Right renal cortex interstitium (tissue), 3 donors: ENCODE results near the gene ITFG2. TPM values are rescaled to one million over a fixed set of nuclear protein-coding genes. Genes with fewer than 3 reads are reported as not detected.

Source experiments
- DNase-seq, 3 donors: peaks; one replicate each; pipeline ENCODE4 v3.0.0-alpha.2; 2013; ENCODE audit warnings: low read depth in 3 of 3, low spot score in 2 of 3
- polyA plus RNA-seq, 3 donors: library from polyadenylated mRNA; unstranded; fragments of 120-200 nt; gene quantifications; one replicate each; pipeline ENCODE4 v1.2.1, GENCODE V29; 2013; ENCODE audit not compliant: insufficient read length in 3 of 3

The ITFG2 gene
- polyA plus RNA-seq, 3 donors: 58.1 to 60.4 (median 59.0) TPM

DNA sequence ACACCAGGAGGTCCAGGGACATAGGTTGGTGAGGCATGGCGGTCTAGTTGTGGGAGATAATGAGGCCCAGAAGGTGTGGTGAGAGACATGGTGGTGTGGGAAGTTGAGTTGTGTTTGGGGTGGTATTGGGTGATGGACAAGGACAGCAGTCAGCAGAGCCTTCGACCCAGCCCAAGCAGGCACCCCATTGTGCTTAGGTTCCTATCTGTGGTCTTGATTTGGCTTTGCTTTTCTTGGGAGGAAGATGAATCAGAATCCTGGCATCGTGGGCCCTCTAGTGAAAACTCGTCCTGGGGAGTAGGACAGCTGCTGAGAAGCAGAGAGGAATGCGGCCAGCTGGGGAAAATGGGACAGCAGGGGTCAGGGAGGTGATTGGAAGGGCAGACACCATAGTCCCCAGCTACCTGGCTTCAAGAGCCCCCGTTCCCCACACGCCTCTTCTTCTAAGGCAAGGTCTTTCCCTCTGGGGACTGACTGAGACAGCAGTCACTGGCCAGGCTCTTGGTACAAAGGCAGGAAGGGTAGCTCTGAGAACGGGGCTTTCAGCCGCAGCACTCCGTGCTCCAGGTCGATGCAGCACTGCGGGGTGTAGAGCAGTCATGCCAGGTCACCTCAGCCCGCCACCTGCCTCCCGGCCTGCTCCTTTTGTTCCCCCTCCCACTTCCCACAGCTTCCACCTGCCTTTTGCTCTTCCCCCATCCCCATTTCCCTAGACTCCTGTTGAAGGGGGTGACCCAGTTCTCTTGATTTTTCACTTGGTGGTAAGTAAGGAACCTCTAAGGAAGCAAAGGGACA is 14.4 kb downstream of the ITFG2 start:
- DNase-seq: no peak

DNA sequence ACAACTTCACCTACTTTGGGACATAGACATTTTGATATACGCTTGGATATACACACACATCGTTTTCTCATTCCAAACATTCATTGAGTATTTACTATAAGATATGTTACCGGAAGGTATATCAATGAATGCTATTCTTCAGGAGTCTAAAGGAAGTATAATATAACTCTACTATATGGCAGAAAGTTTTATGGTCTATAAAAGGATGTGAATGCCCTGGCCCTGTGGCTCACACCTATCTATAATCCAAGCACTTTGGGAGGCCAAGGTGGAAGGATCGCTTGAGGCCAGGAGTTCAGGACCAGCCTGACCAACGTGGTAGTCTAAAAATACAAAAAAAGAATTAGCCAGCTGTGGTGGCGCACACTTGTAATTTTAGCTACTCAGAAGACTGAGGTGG is 16.8 kb downstream of the ITFG2 start:
- DNase-seq: no peak

DNA sequence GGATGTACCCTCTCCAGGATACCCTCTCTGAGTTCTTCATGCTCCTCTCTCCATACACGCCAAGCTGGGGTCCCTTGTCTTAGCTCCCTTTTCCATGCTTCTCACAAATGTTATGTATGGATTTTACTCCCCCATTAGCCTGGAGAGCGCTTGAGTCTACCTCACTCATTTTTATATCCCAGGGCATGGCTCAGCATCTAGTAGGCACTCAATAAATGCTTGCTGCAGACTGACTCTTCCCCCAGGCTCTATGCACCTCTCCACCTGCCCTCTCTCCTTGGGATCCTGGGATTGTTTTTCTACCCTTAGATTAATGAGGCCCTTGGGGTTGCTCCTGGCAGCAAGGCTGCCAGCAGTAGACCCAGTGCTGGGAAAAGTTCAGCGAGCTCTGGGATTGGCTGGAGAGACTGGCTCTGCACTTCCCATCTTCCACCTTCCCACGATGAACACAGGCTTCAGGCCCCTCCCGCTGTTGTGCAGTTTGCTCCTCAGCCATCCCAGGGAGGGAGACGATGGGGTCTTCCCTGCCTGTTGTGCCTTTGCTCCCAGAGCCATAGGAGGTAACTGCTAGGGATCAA is 20.2 kb downstream of the ITFG2 start:
- DNase-seq: no peak

DNA sequence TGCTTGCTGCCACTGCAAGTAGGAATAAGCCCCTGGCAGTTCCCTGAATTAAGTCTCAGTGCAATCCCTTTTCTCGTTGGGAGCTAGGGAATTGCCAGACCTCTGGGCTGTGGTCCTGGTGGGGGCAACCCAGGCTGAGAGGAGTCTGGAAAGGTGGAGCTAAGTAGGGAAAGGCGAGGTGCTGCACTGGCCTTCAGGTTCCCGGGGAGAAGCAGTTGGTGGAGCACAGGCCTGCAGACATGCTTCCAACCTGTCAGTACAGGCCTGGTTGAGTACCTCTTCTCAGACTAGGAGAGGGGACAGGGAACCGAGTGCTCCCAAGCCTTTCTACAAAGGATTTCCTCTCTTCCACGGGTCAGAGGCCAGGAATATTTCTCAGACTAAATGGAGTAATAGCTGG is 20.9 kb downstream of the ITFG2 start:
- no peak for DNase-seq

DNA sequence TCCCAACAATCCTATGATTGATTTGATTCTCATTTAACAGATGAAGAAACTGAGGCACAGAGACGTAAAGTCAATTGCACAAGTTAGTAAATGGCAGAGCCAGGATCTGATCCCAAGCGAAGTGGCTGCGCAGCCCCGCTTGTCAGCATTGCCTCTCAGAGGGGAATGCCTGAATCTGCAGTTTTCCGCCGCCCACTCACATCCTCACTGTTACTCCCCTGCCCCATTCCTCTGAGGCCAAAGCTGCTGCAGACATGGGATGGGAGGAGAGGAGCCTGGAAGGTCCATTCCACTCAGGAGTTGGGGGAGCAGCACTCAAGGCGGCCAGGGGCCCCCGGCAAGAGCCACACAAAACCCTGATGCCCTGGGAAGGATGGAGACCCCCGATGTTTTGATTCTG is 21.3 kb downstream of the ITFG2 start:
- no peak for DNase-seq

DNA sequence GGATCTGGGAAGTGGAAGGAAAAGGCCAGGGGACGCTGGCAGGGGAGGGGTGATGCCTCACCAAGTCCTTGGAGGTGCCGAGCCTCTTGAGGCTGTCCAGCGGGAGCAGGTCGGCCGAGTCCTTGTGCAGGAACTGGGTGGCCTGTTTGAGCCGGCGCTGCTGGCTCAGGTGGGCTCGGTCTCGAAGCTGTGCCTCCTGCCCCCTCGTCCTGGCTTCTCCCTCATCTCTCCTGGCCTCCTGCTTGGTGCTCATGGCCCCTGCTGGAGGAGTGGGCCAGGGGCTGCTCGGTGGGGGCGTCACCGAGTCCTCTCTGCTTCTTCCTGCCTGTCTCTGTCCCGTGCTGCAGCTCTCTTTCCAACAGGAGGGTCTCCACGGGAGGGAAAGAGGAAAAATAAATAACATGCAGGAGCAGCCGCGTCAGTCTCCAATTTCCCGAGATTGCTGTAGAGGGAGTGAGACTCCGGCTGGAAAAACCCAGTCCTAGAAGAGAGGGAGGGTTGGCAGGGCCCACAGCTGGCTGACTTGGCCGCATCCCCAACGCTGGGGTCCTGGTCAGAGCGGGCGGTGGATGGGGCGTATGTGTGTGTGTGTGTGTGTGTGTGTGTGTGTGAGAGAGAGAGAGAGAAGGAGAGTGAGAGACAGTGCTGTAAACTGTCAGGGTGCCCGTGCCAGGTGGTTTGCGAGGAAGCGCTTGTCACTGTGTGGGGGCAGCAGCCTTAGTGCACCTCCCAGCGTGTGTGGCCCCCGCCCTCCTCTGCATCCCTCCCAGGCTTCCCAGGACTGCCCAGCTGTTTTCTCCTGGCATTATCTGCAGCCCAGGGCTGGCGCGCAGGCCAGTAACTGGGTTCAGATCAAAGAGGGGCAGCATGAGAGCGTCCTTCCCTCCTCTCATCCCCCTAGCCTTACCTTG is 22.4 kb downstream of the ITFG2 start, which contains the start of gene NRIP2:
TSS of gene NRIP2 (minus strand) at position 455 of the 911 bp plus-strand sequence. CDS start at position 403, 52 bp downstream.
- peak in 1 of 3 donors; percentile 74 for DNase-seq

DNA sequence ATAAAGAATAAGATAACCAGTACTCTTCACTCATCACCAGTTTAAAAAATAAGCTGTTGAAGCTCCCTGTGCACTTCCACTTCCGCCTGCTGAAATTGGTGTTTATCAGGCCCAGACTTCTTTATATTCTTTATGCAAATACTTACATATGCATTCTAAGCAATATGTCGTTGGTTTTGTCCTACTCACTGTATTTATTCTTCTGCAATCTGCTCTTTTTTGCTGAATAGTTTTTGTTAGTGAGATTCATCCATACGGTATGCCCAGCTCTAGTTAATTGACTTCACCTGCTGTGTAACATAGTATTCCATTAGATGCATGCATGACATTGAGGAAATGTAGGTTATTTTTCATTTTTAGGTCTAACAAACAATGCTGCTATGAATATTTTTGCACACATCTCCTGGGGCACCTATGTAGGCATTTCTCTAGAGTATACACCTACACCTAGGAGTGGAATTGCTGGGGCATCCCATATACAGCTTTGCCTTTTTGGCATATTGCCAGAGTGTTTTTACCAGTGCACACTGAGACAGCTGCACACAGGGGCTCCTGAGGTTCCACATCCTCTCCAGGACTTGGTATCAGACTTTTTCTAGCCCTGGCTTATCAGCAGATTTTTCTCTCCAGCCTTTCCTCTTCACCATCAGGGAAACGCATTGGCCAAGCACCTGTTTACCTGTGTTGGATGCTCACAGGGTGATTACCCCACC is 23.4 kb downstream of the ITFG2 start:
- DNase-seq: no peak

DNA sequence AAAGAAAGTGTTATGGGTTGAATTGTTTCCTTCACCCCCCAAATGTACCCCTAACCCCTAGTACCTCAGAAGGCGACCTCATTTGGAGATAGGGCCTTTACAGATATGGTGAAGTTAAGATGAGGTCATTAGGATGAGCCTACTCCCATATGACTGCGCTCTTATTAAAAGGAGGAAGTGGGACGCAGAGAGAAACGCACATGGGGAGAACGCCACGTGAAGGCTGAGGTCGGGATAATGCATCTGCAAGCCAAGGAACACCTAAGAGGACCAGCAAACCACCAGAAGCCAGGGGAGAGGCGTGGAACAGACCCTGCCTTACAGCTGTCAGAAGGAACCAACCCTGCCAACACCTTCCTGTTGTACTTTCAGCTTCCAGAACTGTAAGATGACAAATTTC is 24.1 kb downstream of the ITFG2 start:
- DNase-seq: no peak

DNA sequence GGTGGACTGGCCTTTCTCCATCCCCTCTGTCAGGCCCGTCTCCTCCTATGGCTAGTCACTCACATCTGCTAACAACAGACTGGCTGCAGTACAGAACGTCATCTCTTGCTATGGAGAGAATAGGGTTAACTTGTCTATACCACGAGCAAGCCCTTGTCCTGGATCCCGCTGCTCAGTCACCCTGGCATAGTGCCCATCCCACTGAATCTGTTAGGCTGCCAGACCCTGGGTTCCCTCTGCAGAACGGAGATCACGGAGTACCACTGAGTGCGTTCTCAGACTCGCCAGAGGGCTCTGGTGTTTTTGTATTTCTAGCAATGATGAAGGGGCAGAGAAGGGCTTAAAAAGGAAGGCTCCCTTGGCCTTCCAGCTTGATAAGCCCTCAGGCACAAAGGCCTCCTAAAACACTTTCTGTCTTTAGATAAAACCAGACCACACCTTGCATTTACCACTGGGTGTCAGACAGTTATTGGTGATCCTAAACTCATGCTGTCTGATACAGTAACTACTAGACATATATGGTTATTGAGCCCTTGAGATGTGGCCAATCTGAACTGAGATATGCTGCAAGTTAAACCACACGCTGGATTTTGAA is 28.7 kb downstream of the ITFG2 start:
- DNase-seq: no peak

DNA sequence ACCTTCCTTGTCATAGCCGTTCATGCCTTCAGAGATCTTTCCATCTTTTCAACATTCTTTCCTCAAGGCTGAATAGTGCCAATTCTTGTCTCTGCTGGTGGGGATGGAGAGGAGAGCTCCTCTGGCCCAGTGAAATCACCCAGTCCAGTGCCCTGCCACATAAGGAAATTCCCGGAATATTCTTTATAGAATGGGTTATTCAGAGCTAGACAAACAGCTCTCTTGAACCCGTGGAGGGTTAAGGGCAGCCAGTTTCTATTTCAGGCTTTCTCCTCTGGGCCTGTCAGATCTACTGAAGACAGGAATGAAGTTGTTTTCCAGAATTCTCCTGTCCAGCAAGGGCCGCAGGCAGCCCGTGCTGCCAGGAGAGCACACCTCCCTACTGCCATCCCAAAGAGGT is 30.5 kb downstream of the ITFG2 start:
- no peak for DNase-seq

DNA sequence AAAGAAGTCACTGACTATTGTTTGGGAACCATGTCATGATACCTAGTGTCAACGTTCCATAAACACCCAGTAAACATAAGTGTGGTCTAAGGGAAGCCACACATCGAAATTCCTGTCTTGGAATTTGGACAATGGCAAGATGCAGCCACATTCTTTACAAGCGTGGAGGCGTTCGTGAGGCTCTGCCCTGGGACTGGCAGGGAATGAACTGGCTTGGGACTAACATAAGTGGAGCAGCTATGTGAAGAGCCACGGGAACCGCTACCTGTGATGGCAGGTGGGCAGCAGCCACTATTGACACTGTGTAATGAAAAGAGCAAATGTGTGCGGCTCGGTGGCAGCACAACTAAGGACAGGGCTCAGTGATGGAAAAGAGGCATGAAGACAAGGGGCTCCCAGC is 32.3 kb downstream of the ITFG2 start:
- DNase-seq: no peak

DNA sequence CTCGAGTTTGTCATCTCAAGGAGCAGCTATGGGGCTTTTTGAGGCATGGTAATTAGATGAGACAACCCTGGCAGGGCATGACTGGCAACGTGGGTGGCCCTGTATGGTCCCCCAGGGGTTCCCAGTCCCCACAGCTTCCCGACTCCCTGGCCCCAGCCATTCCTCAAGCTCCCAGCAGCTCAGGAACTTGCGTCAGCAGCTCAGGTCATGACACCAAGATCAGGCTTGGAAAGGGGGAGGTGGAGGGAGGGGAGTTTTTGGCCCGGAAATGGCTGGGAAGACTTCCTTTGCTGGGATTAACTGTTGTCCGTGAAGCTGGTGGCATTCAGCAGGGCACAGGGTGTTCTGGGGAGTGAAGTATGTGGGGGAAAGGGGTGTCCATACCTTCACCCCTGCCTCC is 32.8 kb downstream of the ITFG2 start:
- no peak for DNase-seq

DNA sequence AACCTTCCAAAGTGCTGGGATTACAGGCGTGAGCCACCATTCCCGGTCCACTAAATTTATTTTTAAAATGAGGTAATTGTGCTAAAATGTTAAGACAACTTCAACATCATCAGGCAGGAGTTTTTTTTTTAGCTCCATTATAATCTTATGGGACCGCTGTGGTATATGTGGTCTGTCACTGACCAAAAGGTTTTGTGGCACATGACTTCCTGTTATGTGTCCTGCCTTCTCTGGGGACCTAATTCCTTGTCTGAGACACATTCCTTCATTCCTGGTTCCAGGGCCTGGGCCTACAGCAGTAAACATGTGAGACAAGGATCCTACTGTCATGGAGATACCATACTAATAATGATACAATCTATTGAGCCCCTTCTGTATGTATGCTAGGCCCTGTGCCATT is 39.5 kb downstream of the ITFG2 start:
- no peak for DNase-seq

DNA sequence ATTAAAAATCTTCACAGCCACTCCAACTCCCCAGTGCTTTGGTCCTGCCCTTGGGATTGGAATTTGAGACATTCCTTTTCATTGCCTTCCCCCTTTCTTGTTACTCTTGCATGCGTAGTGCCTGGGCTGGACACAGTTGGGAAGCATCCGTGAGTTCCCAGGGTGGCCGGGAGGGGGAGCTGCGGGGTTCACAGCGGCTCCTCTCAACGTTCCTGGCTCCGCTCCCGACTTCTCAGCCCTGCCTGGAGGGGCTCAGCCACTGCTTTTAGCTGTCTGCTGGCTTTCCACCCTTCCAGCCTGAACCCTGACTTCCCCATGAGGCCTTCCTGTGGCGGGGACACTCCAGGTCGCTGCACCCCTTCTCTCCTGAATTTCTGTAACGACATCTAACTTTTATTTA is 41.2 kb downstream of the ITFG2 start:
- no peak for DNase-seq

DNA sequence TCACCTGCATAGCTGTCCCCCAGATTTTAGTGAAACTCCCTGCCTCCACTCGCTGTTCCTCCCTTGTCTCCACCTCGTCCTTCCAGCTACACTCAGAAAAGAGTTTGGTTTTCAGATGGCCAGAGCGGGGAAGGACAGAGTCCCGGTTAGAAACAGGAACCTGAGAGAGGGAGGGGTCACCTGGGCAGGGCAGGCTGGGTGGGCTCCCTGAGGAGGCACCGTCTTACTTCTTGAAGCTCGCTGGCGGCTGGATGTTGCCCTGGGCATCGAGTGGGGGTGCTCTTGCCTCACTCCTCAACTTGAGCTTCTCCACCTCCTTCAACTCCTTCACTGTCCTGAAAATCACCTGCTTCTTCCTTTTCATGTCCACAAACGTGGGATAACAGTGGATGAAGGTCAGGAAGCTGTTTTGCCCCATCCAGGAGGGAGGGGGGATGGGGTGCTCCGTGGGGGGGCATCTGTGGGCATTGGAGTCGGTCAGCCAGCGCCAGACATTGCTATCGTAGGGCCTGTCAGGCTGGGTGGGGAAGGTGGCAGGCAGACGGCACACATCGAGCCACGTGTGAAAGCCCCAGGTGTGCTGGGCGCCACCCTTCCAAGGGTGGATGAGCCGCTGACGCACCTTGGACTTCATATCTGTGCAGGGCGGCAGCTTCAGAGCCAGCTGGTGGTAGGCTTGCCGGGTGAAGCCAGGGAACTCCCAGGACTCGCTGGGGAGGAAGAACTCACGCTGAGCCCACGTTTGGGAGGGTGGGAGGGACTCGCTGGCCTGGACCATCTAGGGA is 42.4 kb downstream of the ITFG2 start:
- no peak for DNase-seq

DNA sequence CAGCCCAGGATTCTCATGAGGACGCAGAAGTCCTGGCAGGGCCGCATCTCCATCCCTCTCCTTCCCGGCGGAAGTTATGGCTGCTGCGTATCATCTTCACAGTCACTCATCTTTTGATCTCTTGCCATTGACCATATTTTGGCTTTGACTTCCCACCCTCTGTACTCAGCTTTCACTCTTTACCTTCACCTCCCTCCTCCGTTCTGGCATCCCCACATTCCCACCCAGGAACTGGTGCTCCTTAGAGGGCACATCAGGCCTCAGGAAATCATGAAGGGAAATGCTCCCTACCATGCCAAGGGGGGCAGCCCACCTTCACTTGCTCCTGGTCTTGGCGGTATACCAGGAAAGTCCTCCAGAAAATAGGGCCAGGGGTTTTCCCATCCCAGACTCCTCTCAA is 43.1 kb downstream of the ITFG2 start:
- DNase-seq: no peak

DNA sequence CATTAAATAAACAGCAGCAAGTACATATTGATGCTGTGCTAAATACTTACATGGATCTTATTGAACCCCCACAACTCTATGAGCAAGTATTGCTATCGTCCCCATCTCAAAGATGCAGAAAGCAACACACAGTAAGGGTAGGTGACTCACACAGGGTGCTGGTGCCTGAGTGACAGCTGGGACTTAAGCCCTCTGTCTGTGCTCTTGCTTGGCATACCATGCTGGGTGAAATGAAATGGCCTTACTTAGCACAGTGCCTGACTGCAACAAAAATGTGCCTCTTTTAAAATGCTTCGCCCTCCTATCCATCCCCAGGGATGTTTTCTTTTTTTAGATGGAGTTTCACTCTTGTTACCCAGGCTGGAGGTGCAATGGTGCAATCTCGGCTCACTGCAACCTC is 43.6 kb downstream of the ITFG2 start:
- DNase-seq: no peak

DNA sequence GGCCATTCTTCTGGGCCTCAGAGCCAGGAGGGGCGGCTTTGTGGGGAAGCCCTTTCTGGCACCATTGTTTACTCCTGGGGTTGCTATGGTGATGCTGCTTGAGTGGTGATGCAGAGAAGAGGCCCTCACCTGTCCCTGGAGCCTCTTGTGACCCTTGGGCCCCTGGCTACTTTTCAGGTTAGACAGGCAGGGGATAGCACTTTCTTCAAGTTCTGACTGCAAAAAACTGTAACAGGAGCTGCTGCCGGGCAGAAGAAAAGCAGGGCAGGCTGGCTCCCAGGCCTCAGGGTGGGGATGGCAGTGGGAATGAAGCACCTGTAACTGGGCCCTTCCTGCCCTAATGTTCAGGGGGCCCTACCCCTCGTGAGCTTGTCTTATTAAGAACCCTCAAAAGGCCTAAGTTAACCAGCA is 44.6 kb downstream of the ITFG2 start, which contains the start of gene TEX52:
TSS of gene TEX52 (minus strand) at position 19 of the 411 bp plus-strand sequence. CDS start at position 6, 13 bp downstream.
- DNase-seq: no peak

DNA sequence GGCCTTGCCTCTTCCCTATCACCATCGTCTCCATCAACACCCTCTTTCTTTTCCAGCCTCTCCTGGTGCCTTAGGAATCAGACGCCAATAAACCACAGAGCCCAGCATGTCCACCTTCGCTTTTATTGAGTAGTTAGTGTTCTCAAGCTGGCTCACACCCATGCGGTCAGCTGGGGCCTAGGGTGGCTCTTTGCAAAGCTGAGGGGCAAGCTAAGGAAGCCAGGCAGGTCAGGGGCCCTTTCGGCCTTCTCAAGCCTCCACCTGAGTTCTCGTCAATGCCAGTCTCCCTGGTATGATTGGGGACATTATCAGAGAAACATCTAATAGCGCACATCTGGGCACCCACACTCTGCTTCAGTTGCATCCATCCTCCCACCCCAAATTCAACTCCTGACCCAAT is 45.1 kb downstream of the ITFG2 start:
- DNase-seq: no peak
